GM10266 (cell line): ENCODE results near the gene TCERG1.

Experiments used
- DNase-seq: peaks from one replicate; pipeline ENCODE4 v3.0.0; 2012; ENCODE audit errors: extremely low spot score
- CTCF ChIP-seq: IDR thresholded peaks from 2 replicates; pipeline ENCODE4 v1.5.1; 2012; ENCODE audit warnings: mild to moderate bottlenecking, low read depth; ENCODE audit not compliant: control insufficient read depth, insufficient read depth; ENCODE audit errors: missing control alignments

TCERG1 gene

DNA sequence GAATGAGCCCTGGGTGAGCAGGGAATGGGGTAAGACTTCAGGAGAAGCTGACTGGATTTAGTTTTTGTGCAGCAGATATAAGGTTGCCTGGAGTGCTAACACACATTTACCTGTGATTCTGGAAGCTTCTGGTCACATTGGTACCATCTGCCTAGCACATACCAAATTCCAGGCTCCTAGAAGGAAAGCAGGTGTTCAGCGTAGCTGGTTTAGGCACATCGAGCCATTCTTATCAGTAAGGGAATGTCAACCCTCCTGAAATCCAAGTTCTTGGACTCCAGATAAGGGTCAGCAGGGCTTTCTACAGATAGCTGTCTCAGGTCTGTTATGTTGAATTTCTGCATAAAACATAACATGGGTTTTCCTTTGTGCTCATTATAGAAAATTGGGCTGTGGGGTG is 10.3 kb downstream of the TCERG1 start:
- no peak for TF ChIP-seq CTCF

GRCh38 chr5:146458894-146459293 is 11.8 kb downstream of the TCERG1 start:
- no peak for TF ChIP-seq CTCF

More for the DNA sequence above, 10.3 kb downstream of the TCERG1 start:
- no peak for DNase-seq

DNA sequence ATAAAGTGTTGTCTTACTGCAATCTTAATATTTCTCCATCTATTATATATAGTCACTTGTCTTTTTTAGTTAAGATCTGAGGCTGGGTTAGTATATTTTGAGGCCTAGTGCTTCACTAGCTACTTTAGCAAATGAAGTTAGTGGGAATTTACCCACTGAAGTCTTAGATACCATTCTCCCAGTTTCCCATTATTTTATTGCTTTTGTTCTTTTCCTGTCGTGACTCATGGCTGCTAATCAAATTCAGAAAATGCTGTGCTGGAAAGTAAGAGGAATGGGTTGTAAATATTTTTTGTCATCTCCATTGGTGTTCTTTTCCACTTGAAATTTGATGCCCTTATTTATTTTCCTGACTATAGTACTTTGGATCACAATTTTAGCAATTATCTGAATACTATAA is 14.2 kb downstream of the TCERG1 start:
- TF ChIP-seq CTCF = no peak
- DNase-seq = no peak

More at GRCh38 chr5:146458894-146459293, 11.8 kb downstream of the TCERG1 start:
- no peak for DNase-seq

DNA sequence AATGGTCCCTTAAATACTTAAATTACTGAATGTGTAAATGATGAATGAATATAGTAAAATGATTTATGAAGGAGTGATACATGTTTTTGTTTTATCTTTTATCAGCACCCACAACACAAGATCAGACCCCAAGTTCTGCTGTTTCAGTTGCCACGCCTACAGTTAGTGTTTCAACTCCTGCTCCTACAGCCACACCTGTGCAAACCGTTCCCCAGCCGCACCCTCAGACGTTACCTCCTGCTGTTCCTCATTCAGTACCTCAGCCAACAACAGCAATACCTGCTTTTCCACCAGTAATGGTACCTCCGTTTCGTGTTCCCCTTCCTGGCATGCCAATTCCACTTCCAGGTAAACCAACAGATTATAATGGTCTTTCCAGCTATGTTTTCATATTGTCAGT is 16.3 kb downstream of the TCERG1 start:
- no peak for TF ChIP-seq CTCF
- no peak for DNase-seq

GRCh38 chr5:146466521-146467349 is 19.6 kb downstream of the TCERG1 start:
- DNase-seq = no peak
- no peak for TF ChIP-seq CTCF

DNA sequence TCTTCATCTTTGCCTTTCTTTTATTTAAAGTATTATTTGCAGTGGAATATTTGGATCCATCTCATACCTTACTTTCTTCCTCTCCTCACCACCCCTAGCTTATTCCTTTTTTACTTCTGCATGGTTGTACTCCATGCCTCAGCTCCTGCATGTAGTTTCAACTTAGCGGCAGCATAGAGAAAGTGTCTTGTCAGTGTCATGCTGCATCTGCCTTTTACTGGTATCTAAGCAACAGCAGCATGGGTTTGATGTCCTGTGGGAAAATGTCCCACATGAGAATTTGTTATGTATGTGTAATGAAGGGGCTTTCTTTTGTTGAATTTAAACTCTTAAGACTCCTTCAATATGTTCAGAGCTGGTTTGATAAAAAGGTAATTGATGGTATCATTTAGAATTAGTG is 20.6 kb downstream of the TCERG1 start:
- no peak for TF ChIP-seq CTCF
- DNase-seq = no peak

GRCh38 chr5:146474065-146474464 is 26.9 kb downstream of the TCERG1 start:
- no peak for DNase-seq
- no peak for TF ChIP-seq CTCF
